Activated gamma-delta T cell treated with Interleukin-2 at 50 U/mL for 16 hours (primary cell): ENCODE measurements around the gene SLC35E2B.
"Not testable (repeated sequence)": the region's sequence is repeated elsewhere in the genome, so short reads cannot be mapped to it uniquely, and the experiment has no call there.

ENCODE experiments used
- DNase-seq: peaks from one replicate; pipeline ENCODE4 v3.0.0-alpha.2; 2020

Gene SLC35E2B

DNA sequence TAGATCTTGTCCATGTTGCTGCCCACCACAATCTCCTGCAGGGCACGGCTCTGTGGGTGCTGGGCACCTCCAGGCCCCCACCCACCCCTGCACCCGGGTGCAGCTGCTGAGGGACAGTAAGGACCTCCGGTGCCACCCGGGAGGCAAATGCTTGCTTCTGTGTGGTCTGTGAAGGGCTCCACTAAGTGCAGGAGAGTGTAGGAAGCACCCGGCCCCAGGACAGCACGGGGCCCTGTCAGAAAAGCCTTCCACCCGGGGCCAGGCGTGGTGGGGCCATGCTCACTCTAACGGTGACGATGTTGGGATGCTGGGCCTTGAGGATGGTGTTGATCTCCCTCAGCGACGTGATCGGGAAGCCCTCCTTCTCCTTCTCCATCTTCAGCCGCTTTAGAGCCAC, 55.1 kb downstream of the SLC35E2B start:
- DNase-seq: not testable (repeated sequence)

DNA sequence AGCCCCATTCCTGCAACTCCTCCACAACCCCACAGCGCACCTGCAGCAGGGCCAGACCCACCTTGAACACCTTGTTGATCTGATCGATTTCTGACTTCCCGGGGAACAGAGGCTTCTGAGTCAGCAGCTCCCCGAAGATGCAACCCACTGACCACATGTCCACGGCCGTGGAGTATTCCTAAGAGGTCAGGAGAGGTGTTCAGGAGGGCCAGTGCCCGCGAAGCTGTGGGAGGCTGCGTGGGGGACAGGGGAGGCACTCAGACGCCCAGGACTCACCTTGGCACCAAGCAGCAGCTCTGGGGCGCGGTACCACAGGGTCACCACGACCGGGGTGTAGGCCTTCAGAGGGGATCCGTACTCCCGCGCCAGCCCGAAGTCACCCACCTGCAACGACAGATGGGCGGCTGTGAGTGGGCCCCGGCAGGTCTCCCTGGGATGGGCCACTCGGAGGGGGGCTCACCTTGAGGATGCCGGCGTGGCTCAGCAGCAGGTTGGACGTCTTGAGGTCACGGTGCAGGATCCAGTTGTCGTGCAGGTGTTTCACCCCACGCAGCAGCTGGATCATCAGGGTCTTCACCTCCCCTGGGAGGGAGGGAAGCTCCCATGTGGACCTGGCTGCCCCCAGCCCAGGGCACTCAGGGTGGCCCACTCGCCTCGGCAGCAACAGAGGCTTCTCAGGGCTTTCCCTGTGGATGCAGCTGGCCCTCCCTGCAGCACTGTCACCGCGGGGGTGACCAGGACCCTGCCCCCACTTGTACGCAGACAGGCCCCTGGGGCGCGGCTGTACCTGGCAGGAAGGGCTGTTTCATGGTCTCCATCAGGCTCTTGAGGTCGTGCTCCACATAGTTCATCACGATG, 55.7 kb downstream of the SLC35E2B start:
- DNase-seq: not testable (repeated sequence)

DNA sequence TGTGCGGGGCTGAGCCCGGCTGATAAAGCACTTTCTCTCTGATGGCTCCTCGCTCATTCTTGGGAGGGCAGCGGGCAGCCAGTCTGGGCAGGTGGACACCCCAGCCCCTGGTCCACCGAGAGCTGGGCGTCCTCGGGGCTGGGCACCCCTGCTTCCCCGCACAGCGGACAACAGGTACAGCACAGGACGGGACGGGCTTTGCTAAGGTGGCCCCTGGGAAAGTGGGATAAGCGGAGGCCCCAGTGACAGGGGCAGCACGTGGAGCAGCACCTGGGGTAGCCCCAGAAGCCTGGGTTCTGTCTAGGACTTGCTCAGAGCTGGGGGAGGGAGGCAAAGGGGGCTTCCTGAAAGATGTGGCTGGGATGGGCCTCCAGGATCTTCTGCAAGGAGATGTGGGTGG, 58.0 kb downstream of the SLC35E2B start:
- DNase-seq: not testable (repeated sequence)

DNA sequence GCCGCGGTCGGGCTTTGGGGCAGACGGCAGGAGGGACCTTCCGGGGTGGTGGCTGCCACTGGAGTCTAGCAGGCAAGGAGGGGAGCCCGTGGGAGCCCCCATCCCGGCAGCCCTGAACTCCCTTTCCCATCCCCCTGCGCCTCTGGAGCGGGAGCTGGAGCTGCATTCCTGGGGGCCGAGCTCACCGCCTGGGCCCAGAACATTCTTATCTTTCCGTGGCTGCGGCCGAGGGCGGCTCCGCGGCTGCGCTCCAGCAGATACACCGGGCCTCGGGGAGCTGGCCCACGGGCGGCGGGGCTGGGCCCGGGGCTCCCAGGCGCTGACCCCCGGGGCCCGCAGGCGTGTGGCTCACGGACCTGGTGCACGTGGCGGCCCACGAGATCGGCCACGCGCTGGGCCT, 59.2 kb downstream of the SLC35E2B start:
- not testable (repeated sequence) for DNase-seq

DNA sequence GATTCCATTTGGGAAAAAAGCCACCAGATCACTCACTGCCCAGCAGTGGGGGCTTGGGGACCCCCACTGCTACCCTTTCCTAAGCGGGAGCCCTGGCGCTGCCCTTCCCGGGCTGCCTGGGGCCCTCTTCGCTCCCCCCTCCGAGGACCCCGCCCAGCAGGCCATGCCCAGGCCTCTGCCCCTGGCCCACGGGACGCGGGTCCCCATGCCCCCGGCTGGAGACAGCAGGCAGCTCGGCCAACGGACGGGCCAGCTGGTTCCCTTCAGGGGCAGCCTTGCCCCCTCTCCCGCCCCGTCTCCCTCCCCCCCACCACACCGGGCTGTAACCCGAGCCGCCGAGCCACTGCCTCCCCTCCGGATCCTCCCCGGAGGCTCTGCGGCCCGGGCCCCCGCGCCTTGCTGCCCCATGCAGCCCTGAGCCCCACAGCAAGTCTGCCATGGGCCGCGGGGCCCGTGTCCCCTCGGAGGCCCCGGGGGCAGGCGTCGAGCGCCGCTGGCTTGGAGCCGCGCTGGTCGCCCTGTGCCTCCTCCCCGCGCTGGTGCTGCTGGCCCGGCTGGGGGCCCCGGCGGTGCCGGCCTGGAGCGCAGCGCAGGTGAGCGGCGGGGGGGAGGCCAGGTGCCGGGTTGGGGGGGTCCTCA, 60.7 kb downstream of the SLC35E2B start, which contains the start of gene MMP23B:
TSS of gene MMP23B (plus strand) at position 392 of the 639 bp plus-strand sequence. CDS start at position 438, 46 bp downstream.
- DNase-seq: no peak

DNA sequence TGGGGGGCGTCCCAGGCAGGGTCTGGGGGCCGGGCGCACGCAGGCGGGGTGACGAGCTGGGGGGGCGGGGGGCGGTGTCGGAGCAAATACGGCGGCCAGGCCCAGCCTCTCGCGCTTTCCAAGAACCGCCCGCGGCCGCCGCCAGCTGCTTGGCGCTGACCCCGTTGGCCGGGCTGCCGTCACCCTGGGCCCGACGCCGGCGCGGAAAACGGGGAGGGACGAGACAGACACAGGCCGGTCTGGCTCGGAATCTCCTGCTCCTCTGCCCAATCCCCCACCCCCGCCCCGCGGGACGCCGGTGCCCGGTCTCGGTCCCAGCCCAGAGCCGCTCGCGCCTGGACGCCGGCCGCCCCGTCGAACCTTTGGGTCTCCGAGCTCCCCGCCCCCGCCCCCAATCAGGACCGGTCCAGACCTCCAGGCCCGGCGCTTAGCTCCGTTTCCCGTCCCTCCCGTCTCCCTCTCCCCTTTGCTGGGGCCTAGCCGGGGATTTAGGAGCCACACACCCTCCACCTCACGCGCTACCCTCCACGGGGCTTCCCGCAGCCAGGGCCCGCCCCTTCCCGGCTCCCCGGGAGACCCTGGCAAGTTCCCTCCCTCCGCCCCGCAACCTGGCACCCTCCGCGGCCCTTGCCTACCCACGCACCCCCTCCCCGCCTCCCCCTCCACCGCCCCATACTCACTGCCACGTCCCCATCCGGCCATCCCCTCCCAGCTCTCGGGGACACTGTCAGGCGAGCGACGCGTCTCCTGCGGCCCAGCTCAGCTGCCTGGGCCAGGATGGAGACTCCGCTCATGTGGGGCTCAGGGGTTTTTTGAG, 61.4 kb downstream of the SLC35E2B start:
- peak; percentile 36 for DNase-seq

DNA sequence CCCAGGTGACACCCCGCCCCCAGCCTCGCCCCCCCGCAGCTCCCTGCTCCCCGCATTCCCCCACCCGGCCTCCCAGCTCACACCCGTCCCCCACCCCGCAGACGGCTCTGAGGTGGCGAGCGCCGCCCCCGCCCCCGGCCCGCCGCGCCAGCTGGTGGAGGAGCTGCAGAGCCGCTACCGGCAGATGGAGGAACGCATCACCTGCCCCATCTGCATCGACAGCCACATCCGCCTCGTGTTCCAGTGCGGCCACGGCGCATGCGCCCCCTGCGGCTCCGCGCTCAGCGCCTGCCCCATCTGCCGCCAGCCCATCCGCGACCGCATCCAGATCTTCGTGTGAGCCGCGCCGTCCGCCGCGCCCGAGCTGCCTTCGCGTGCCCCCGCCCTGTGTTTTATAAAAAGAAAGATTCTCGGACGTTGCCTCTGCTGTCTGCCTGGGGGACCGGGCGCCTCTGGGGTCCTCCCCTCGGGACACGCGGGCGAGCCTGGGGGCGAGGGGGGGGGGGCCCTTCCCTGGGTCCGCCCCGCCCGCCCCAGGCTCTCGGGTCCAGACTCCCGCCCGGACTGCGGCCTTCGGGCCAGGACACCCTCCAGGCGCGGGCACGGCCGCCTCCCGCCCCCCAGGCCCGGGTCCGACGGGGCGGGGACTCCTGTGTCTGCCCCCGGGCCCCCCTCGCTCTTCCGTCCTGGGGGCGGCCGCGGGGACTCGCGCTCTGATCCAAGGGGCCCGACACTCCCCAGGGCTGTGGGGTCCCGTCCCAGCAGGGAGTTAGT, 62.2 kb downstream of the SLC35E2B start:
- DNase-seq: peak; percentile 95

DNA sequence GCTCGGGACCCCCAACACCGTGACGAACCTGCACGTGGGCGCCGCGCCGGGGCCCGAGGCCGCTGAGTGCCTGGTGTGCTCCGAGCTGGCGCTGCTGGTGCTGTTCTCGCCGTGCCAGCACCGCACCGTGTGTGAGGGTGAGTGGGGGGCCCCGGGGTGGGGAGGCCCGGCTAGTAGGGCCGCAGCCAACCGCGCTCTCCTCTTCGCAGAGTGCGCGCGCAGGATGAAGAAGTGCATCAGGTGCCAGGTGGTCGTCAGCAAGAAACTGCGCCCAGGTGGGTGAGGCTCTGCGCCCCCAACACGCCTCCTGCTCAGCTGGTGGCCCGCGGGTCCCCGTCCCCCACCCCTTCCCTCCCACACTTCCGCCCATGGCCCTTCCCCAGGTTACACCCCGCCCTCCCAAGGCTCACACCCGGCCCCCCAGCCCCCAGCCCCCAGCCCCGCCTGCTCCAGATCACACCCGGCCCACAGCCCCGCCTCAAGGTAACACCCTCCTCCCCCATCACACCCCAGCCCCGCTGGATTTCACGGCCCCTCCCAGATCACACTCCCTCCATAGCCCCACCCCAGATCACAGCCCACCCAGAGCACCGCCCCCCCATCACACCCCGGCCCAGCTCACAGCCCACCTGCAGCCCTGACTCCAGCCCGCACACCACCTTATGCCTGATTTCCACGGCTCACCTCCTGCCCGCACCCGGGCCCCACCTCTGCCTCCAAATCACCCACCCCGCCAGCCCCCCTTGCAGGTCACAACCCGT, 63.0 kb downstream of the SLC35E2B start:
- DNase-seq: peak; percentile 87

DNA sequence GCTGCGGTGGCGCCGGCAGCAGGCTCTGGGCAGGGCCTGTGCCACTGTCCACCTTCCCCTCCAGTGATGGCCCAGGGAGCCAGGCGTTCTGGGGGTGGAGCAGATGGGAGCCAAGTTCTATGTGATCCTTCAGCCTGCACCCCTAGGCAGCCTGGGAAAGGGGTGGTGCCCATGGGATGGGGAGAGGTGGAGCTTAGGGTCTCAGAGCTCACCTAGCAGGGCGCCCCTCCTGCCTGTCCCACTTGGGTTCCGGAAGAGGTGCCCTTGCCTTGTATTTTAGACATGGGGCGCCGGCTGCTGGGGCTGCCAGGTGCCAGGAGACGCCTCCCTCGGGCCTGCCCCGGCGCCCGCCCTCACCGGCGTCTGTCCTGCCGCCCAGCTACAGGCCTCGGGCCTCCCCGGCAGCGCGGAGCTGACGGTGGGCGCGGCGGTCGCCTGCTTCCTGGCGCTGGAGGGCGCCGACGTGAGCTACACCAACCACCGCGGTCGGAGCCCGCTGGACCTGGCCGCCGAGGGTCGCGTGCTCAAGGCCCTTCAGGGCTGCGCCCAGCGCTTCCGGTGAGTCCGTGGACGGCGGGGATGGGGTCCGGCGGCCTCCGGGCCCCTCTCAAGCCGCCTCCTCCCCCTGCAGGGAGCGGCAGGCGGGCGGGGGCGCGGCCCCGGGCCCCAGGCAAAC, 63.7 kb downstream of the SLC35E2B start:
- peak; percentile 39 for DNase-seq

DNA sequence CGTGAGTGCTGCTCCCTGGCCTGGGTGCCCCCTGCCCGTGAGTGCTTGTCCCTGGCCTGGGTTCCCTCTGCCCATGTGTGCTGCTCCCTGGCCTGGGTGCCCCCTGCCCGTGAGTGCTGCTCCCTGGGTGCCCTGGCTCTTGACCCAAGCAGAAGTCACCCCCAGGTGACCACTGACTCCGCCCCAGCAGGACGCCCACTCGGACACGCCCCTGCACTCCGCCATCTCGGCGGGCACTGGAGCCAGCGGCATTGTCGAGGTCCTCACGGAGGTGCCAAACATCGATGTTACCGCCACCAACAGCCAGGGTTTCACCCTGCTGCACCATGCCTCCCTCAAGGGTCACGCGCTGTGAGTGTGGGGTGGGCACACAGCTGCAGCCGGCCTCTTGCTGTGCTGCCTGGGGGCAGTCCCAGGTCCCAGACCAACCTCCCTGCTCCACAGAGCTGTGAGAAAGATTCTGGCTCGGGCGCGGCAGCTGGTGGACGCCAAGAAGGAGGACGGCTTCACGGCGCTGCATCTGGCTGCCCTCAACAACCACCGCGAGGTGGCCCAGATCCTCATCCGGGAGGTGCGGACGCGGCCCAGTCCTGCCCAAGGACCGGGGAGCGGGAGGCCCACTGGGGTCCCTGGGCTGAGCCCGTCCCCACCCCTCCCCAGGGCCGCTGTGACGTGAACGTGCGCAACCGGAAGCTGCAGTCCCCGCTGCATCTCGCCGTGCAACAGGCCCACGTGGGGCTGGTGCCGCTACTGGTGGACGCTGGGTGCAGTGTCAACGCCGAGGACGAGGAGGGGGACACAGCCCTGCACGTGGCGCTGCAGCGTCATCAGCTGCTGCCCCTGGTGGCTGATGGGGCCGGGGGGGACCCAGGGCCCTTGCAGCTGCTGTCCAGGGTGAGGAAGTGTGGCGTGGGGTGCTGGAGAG, 64.5 kb downstream of the SLC35E2B start:
- DNase-seq: no peak

DNA sequence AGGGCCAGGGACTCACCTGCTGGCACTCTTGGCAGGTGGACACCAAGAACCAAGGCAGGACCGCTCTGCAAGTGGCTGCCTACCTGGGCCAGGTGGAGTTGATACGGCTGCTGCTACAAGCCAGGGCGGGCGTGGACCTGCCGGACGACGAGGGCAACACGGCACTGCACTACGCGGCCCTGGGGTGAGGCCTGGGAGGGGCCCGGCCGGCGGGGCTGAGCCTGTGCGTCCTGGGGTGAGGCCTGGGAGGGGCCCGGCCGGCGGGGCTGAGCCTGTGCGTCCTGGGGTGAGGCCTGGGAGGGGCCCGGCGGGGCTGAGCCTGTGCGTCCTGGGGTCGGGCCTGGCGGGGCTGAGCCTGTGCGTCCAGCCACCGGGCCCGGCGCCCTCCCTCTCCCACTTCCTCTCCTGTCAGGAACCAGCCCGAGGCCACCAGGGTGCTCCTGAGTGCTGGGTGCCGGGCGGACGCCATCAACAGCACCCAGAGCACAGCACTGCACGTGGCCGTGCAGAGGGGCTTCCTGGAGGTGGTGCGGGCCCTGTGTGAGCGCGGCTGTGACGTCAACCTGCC, 65.2 kb downstream of the SLC35E2B start:
- DNase-seq: no peak

DNA sequence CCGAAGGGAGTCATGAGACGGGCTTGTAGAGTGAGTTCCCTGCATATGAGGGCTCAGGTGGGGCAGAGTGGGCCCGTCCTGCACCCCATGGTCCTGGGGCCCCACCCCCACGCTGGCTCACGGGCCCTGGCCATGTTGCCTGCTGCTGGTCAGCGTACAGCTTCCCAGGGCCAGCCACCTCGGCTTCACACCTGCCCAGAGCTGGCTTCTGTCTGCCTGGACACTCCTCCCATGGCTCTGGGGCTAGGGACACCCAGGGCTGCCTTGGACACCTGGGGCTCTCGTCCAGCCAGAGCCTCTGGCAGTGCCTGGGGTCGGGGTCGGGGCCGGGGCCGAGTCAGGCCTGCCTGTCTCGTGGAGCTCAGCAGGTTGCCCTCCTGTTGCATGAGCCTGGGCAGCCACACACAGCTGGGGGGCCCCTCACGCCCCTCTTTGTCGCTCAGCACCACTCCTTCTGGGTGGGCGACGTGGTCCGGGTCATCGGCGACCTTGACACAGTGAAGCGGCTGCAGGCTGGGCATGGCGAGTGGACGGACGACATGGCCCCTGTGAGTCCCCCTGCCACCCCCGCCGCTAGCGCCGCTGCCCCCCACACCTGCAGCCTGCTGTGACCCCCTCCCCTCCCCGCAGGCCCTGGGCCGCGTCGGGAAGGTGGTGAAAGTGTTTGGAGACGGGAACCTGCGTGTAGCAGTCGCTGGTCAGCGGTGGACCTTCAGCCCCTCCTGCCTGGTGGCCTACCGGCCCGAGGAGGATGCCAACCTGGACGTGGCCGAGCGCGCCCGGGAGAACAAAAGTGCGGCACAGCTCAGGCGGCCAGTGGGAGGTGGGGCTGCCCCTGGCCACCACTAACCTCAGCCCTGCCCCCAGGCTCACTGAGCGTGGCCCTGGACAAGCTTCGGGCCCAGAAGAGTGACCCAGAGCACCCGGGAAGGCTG, 66.1 kb downstream of the SLC35E2B start:
- no peak for DNase-seq

DNA sequence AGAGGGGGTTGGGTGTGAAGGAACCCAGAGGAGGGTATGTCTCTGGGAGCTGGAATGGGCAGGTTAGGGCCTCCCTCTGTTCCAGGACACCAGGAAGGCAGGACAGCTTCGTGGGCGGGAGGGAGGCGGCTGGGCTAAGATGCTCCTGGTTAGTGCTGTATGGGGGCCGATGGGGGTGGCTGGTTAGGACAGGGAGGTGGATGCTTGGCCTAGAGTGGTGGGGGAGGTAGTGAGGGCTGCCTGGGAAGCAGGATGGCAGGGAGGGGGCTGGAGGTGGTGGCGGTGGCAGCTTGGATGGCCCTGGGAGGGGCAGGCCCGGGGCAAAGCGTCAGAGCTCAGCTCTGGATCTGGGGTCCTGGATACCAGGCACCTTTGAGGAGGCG, 66.8 kb downstream of the SLC35E2B start:
- no peak for DNase-seq

DNA sequence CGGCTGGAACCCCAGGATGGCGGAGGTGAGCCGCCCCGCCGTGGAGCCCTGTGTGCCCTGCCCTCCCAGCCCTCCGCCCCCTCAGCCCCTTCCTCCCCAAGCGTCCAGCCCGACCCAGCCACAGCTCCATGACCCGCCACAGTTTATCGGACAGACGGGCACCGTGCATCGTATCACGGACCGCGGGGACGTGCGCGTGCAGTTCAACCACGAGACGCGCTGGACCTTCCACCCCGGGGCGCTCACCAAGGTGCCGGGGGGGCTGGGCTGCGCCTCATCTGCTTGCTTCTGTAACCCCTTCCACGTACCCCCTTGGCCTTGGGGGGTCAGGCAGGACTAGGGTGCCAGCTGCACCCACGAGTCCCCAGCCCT, 67.2 kb downstream of the SLC35E2B start:
- DNase-seq: no peak

DNA sequence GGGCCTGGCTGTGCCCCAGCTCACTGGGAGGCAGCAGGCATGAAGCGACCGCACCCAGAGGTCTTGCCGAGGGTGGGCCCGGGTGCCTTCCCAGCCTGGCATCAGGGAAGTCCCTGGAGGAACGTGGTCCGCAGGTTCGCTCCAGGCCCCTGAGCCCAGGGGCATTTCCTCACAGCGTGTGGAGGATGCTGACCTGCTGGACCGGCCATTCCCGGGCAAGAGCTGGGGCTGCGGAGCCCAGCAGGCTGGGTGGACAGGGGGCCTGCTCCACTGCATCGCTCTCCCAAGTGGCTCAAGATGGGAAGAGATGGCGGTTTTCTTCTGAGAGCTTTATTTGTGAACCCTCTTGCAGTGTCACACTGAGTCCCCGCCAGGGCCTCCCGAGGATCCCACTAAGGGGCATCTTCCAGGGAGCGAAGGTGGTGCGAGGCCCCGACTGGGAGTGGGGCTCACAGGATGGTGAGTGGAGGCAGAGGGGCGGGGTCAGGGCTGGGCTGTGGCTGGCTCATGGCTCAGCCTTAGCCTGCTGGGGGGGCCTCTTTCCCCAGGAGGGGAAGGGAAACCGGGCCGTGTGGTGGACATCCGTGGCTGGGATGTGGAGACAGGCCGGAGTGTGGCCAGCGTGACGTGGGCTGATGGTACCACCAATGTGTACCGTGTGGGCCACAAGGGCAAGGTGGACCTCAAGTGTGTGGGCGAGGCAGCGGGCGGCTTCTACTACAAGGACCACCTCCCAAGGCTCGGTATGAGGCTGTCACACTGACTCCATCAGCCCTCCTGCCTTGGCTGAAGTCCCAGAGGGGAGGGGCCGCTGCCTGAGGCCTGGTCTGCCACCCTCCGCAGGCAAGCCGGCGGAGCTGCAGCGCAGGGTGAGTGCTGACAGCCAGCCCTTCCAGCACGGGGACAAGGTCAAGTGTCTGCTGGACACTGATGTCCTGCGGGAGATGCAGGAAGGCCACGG, 67.9 kb downstream of the SLC35E2B start:
- no peak for DNase-seq

DNA sequence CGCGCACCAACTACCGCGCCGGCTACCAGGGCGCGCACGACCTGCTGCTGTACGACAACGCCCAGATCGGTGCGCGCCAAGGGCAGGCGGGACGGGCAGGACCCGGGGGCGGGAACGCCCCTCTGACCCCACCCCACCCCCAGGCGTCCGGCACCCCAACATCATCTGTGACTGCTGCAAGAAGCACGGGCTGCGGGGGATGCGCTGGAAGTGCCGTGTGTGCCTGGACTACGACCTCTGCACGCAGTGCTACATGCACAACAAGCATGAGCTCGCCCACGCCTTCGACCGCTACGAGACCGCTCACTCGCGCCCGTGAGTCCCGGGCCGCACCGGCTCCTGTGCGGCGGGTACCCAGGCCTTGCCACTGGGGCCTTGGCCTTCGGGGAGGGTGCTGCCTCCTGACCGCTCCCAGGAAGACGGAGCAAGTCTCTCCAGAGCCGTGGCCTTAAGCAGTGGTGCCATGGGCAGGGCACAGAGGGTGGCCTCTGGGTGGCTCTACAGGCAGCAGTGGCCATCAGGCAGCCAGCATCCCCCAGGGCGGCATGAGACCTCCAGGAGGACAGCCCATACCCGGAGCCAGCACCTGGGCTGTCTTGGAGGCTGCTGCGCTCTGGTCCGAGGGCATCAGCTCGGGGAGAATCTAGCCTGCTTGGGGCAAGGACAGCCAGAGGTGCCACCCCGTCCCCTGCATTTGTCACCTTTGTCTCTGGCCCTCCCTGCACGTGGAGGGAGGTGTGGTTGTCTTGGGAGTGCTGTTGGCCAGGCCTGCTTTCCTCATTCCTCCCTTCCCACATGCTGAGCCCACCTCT, 68.8 kb downstream of the SLC35E2B start:
- no peak for DNase-seq
